WERI-Rb-1 (cell line): ENCODE measurements around the gene COPZ1.

Source experiments
- DNase-seq: peaks from one replicate; pipeline ENCODE4 v3.0.0-alpha.2; 2020
- H3K27ac ChIP-seq: fragments of 250-450 bp; sonication (Bioruptor Pico); 2 replicates; pipeline ENCODE4 v1.5.1; 2020; ENCODE audit warnings: mild to moderate bottlenecking, moderate library complexity
- H3K27me3 ChIP-seq: fragments of 250-450 bp; sonication (Bioruptor Pico); 2 replicates; pipeline ENCODE4 v1.5.1; 2021; ENCODE audit warnings: mild to moderate bottlenecking, low read depth, moderate library complexity; ENCODE audit not compliant: insufficient read depth, severe bottlenecking
- H3K36me3 ChIP-seq: fragments of 250-450 bp; sonication (Bioruptor Pico); 2 replicates; pipeline ENCODE4 v1.5.1; 2020; ENCODE audit warnings: mild to moderate bottlenecking, moderate library complexity
- H3K4me3 ChIP-seq: 2 replicates; pipeline ENCODE4 v1.5.1; 2011; ENCODE audit warnings: low read depth, mild to moderate bottlenecking, control low read depth, low read length
- H3K9me3 ChIP-seq: fragments of 250-450 bp; sonication (Bioruptor Pico); 2 replicates; pipeline ENCODE4 v1.5.1; 2021; ENCODE audit warnings: mild to moderate bottlenecking, moderate library complexity; ENCODE audit not compliant: severe bottlenecking
- CTCF ChIP-seq: IDR thresholded peaks from 2 replicates; pipeline ENCODE4 v1.5.1; 2011; ENCODE audit warnings: low read depth, mild to moderate bottlenecking, control low read depth, inconsistent platforms, low read length

COPZ1 gene

GRCh38 chr12:54368025-54368708, 43.2 kb downstream of the COPZ1 start:
- TF ChIP-seq CTCF = no peak
- peak overlapping the region; percentile 81 for H3K27ac ChIP-seq
- no peak for DNase-seq
- no peak overlapping the region for H3K4me3 ChIP-seq
- H3K36me3 ChIP-seq = peaks cover 42% of the 10 kb centered on the region
- no peaks in the 10 kb centered on the region for H3K9me3 ChIP-seq
- no peaks in the 10 kb centered on the region for H3K27me3 ChIP-seq

- H3K27ac ChIP-seq = peak overlapping the region; percentile 81
- peaks cover 50% of the 10 kb centered on the region for H3K36me3 ChIP-seq
- peak; percentile 90 for TF ChIP-seq CTCF
- no peaks in the 10 kb centered on the region for H3K27me3 ChIP-seq
- H3K9me3 ChIP-seq = no peaks in the 10 kb centered on the region
- no peak overlapping the region for H3K4me3 ChIP-seq
- peak; percentile 94 for DNase-seq
These were observed 44.0 kb downstream of the COPZ1 start for GRCh38 chr12:54368709-54369596.

- Histone ChIP-seq H3K36me3 (peaks cover 57% of the 10 kb centered on the region), H3K4me3 (no peak overlapping the region), H3K9me3 (no peaks in the 10 kb centered on the region), H3K27ac (no peak overlapping the region; the same call in 1 of the 2 replicates), H3K27me3 (no peaks in the 10 kb centered on the region)
- no peak for TF ChIP-seq CTCF
- DNase-seq = no peak
These were observed 44.7 kb downstream of the COPZ1 start for GRCh38 chr12:54369597-54370131.

GRCh38 chr12:54370171-54370730, 45.3 kb downstream of the COPZ1 start:
- DNase-seq = peak; percentile 82
- Histone ChIP-seq H3K9me3 (no peaks in the 10 kb centered on the region), H3K36me3 (peaks cover 63% of the 10 kb centered on the region), H3K27me3 (no peaks in the 10 kb centered on the region), H3K27ac (peak overlapping the region; percentile 61), H3K4me3 (no peak overlapping the region)
- TF ChIP-seq CTCF = peak; percentile 94

GRCh38 chr12:54371328-54372112, 46.6 kb downstream of the COPZ1 start:
- TF ChIP-seq CTCF = no peak
- no peak overlapping the region for H3K4me3 ChIP-seq
- H3K27ac ChIP-seq = peak overlapping the region; percentile 61
- no peaks in the 10 kb centered on the region for H3K27me3 ChIP-seq
- H3K9me3 ChIP-seq = no peaks in the 10 kb centered on the region
- no peak for DNase-seq
- H3K36me3 ChIP-seq = peaks cover 75% of the 10 kb centered on the region
